NB4 (cell line): ENCODE measurements around the gene AACS.

Experiments used
- POLR2A ChIP-seq: IDR thresholded peaks from 2 replicates; pipeline ENCODE4 v1.6.1; 2011; ENCODE audit warnings: mild to moderate bottlenecking; ENCODE audit not compliant: insufficient read length; ENCODE audit errors: extremely low read depth
- TF ChIP-seq, protein P1 (sequence below): IDR thresholded peaks from one replicate; pipeline ENCODE4 v1.5.1; 2012; ENCODE audit warnings: low read depth, low read length
- TF ChIP-seq, protein P2 (sequence below): IDR thresholded peaks from 2 replicates; pipeline ENCODE4 v1.6.1; 2011; ENCODE audit warnings: low read depth, low read length

DNA sequence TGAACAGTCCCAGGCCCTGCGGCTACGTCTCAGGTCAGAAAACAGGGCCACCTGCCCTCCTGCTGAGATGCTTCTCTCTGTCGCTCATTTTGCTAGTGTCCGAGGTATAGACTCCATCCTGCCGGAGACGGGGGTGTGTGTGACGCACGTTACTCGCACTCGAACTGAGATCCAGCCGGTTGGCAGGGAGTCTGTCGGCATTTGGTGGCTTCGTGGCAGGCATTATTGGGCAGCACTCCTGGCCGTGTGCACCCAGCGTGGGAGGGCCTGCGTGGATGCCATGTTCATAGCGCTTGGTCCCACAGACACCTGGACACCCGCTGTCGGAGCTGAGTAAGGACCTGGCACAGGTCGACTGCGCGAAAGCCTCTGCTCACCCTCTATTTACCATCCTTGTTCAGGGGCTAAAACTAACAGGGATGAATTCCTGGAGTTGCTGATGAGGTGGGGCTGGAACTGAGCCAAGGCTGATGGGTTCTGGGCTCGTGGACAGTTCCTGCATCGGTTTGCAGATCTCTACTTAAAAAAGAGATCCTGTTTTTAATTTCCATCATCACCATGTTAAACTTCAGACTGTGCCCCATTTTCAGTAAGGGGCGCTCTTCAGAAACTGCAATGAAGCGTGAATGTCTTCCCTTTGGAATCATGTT lies 28.6 kb downstream of the AACS start:
- TF ChIP-seq, protein P1, sequence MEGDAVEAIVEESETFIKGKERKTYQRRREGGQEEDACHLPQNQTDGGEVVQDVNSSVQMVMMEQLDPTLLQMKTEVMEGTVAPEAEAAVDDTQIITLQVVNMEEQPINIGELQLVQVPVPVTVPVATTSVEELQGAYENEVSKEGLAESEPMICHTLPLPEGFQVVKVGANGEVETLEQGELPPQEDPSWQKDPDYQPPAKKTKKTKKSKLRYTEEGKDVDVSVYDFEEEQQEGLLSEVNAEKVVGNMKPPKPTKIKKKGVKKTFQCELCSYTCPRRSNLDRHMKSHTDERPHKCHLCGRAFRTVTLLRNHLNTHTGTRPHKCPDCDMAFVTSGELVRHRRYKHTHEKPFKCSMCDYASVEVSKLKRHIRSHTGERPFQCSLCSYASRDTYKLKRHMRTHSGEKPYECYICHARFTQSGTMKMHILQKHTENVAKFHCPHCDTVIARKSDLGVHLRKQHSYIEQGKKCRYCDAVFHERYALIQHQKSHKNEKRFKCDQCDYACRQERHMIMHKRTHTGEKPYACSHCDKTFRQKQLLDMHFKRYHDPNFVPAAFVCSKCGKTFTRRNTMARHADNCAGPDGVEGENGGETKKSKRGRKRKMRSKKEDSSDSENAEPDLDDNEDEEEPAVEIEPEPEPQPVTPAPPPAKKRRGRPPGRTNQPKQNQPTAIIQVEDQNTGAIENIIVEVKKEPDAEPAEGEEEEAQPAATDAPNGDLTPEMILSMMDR = no peak
- TF ChIP-seq POLR2A = no peak
- TF ChIP-seq, protein P2, sequence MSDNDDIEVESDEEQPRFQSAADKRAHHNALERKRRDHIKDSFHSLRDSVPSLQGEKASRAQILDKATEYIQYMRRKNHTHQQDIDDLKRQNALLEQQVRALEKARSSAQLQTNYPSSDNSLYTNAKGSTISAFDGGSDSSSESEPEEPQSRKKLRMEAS = no peak
